Chondrocyte (in vitro differentiated cells): ENCODE measurements around the gene SAMMSON. TPM values are rescaled to one million over a fixed set of nuclear protein-coding genes. Genes with fewer than 3 reads are reported as not detected.

Experiments
- DNase-seq: peaks from one replicate; pipeline ENCODE4 v3.0.0; 2021; ENCODE audit warnings: mixed read lengths, low spot score
- H3K27ac Mint-ChIP-seq: one replicate; pipeline ENCODE4 v1.8.0; 2021; ENCODE audit warnings: mild to moderate bottlenecking, moderate library complexity, mixed read lengths; ENCODE audit not compliant: unreplicated experiment
- H3K27me3 Mint-ChIP-seq: 2 replicates; pipeline ENCODE4 v1.8.0; 2021; ENCODE audit warnings: low read depth, mixed read lengths
- H3K36me3 Mint-ChIP-seq: 2 replicates; pipeline ENCODE4 v1.8.0; 2021; ENCODE audit warnings: low read depth, mixed read lengths
- H3K4me1 Mint-ChIP-seq: 2 replicates; pipeline ENCODE4 v1.8.0; 2021; ENCODE audit warnings: low read depth, mild to moderate bottlenecking, mixed read lengths
- H3K4me3 Mint-ChIP-seq: one replicate; pipeline ENCODE4 v1.8.0; 2021; ENCODE audit warnings: mild to moderate bottlenecking, moderate library complexity, mixed read lengths; ENCODE audit not compliant: unreplicated experiment
- H3K9me3 Mint-ChIP-seq: 2 replicates; pipeline ENCODE4 v1.8.0; 2021; ENCODE audit warnings: low read depth, mixed read lengths
- CTCF ChIP-seq: fragments of 200-600 bp; sonication (generic); IDR thresholded peaks from 2 replicates; pipeline ENCODE4 v1.5.0; 2021; ENCODE audit warnings: antibody characterized with exemption, mild to moderate bottlenecking, moderate library complexity
- total RNA-seq: library from RNA; stranded (reverse); gene quantifications from 3 replicates; pipeline ENCODE4 v1.2.1, GENCODE V29; 2021

SAMMSON gene
- total RNA-seq, 1 donor from 2014 or later = not detected

GRCh38 chr3:70006089-70006488 lies 6.6 kb downstream of the SAMMSON start:
- H3K27me3 Mint-ChIP-seq = no peaks in the 10 kb centered on the region
- TF ChIP-seq CTCF = no peak
- H3K4me3 Mint-ChIP-seq = no peak overlapping the region
- H3K4me1 Mint-ChIP-seq = peaks cover 5% of the 10 kb centered on the region
- H3K27ac Mint-ChIP-seq = no peak overlapping the region
- no peaks in the 10 kb centered on the region for H3K36me3 Mint-ChIP-seq
- peaks cover 5% of the 10 kb centered on the region for H3K9me3 Mint-ChIP-seq
- DNase-seq = no peak

- DNase-seq = no peak
- Mint-ChIP-seq H3K27me3 (no peaks in the 10 kb centered on the region), H3K4me3 (no peak overlapping the region), H3K36me3 (no peaks in the 10 kb centered on the region), H3K27ac (no peak overlapping the region), H3K4me1 (peaks cover 22% of the 10 kb centered on the region), H3K9me3 (peaks cover 2% of the 10 kb centered on the region)
- TF ChIP-seq CTCF = no peak
These were observed 10.8 kb downstream of the SAMMSON start for GRCh38 chr3:70010346-70010745.

GRCh38 chr3:70011582-70011981 lies 12.0 kb downstream of the SAMMSON start:
- Mint-ChIP-seq H3K4me1 (peaks cover 22% of the 10 kb centered on the region), H3K27ac (peak overlapping the region; percentile 67), H3K27me3 (no peaks in the 10 kb centered on the region), H3K9me3 (peaks cover 2% of the 10 kb centered on the region), H3K36me3 (no peaks in the 10 kb centered on the region), H3K4me3 (no peak overlapping the region)
- TF ChIP-seq CTCF = no peak
- DNase-seq = no peak

GRCh38 chr3:70020906-70021660 lies 21.6 kb downstream of the SAMMSON start:
- H3K27me3 Mint-ChIP-seq = no peaks in the 10 kb centered on the region
- H3K4me3 Mint-ChIP-seq = no peak overlapping the region
- no peak for TF ChIP-seq CTCF
- no peak for DNase-seq
- peaks cover 24% of the 10 kb centered on the region for H3K4me1 Mint-ChIP-seq
- no peaks in the 10 kb centered on the region for H3K36me3 Mint-ChIP-seq
- H3K27ac Mint-ChIP-seq = peak overlapping the region; percentile 83
- peaks cover 3% of the 10 kb centered on the region for H3K9me3 Mint-ChIP-seq

- Mint-ChIP-seq H3K27me3 (no peaks in the 10 kb centered on the region), H3K36me3 (no peaks in the 10 kb centered on the region), H3K27ac (peak overlapping the region; percentile 34), H3K4me1 (peaks cover 24% of the 10 kb centered on the region), H3K9me3 (peaks cover 3% of the 10 kb centered on the region), H3K4me3 (no peak overlapping the region)
- DNase-seq = no peak
- TF ChIP-seq CTCF = no peak
These were observed 28.8 kb downstream of the SAMMSON start for GRCh38 chr3:70028361-70028760.
